DND-41 (cell line): ENCODE data around the gene PTPRE.

ENCODE experiments used
- EZH2 ChIP-seq: IDR thresholded peaks from 3 replicates; pipeline ENCODE4 v1.6.1; 2012; ENCODE audit warnings: borderline replicate concordance, low read depth, mild to moderate bottlenecking, moderate library complexity, low read length, inconsistent platforms; ENCODE audit not compliant: severe bottlenecking
- TF ChIP-seq, protein P1 (sequence below): IDR thresholded peaks from 2 replicates; pipeline ENCODE4 v1.5.1; 2012; ENCODE audit warnings: borderline replicate concordance, low read length, moderate library complexity, mild to moderate bottlenecking; ENCODE audit not compliant: poor library complexity, severe bottlenecking; ENCODE audit errors: extremely low read depth

GRCh38 chr10:127922206-127922605, 15.3 kb downstream of the PTPRE start:
- TF ChIP-seq, protein P1, sequence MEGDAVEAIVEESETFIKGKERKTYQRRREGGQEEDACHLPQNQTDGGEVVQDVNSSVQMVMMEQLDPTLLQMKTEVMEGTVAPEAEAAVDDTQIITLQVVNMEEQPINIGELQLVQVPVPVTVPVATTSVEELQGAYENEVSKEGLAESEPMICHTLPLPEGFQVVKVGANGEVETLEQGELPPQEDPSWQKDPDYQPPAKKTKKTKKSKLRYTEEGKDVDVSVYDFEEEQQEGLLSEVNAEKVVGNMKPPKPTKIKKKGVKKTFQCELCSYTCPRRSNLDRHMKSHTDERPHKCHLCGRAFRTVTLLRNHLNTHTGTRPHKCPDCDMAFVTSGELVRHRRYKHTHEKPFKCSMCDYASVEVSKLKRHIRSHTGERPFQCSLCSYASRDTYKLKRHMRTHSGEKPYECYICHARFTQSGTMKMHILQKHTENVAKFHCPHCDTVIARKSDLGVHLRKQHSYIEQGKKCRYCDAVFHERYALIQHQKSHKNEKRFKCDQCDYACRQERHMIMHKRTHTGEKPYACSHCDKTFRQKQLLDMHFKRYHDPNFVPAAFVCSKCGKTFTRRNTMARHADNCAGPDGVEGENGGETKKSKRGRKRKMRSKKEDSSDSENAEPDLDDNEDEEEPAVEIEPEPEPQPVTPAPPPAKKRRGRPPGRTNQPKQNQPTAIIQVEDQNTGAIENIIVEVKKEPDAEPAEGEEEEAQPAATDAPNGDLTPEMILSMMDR, result no peak
- no peak for TF ChIP-seq EZH2
